Esophagus muscularis mucosa (tissue), 4 donors: ENCODE data around the gene TMEM222. TPM values are rescaled to one million over a fixed set of nuclear protein-coding genes. Genes with fewer than 3 reads are reported as not detected.
A peak's percentile ranks its signal among the peaks of the same experiment; 100 is the strongest.

ENCODE experiments used
- DNase-seq: peaks from one replicate; pipeline ENCODE4 v3.0.0-alpha.2; 2017; ENCODE audit errors: extremely low spot score
- H3K27ac ChIP-seq, 4 donors: fragments of 200-600 bp; sonication (generic); replicated peaks in 1 of 4; 1 replicate in 3 of 4; 2 replicates in 1 of 4; pipeline ENCODE4 v1.5.1; 2016 to 2019; ENCODE audit warnings: mild to moderate bottlenecking in 1 of 4
- H3K27me3 ChIP-seq, 4 donors: fragments of 200-600 bp; sonication (generic); one replicate each; pipeline versions ENCODE4 v1.5.1 to v1.6.0; 2016 to 2019
- H3K36me3 ChIP-seq, 4 donors: fragments of 200-600 bp; sonication (generic); one replicate each; pipeline ENCODE4 v1.5.1; 2016 to 2019
- H3K4me1 ChIP-seq, 4 donors: fragments of 200-600 bp; sonication (generic); one replicate each; pipeline ENCODE4 v1.5.1; 2016 to 2019
- H3K4me3 ChIP-seq, 4 donors: fragments of 200-600 bp; sonication (generic); 1 replicate in 2 of 4; 2 replicates in 2 of 4; pipeline ENCODE4 v1.5.1; 2016 to 2019; ENCODE audit warnings: mild to moderate bottlenecking in 4 of 4, moderate library complexity in 1 of 4
- H3K9me3 ChIP-seq, 4 donors: fragments of 200-600 bp; sonication (generic); 1 replicate in 3 of 4; 2 replicates in 1 of 4; pipeline ENCODE4 v1.5.1; 2016 to 2019
- EP300 ChIP-seq: sonication (generic); formaldehyde crosslinking; IDR thresholded peaks from one replicate; pipeline ENCODE4 v1.6.1; 2017; ENCODE audit warnings: antibody characterized with exemption
- POLR2A ChIP-seq: fragments of 450-650 bp; IDR thresholded peaks from one replicate; pipeline ENCODE4 v1.6.1; 2017; ENCODE audit warnings: antibody characterized with exemption, moderate library complexity, mild to moderate bottlenecking, low read depth
- POLR2AphosphoS5 ChIP-seq, 2 donors: sonication (generic); formaldehyde crosslinking; IDR thresholded peaks; one replicate each; pipeline ENCODE4 v1.6.1; 2017; ENCODE audit warnings: antibody characterized with exemption in 2 of 2
- WGBS: methylation state at CpG from one replicate; pipeline ENCODE4 v1.1.5; 2018; 5-methylcytosine and 5-hydroxymethylcytosine counted together
- intact Hi-C: fragments of 100-400 bp; cut with DNase I; formaldehyde crosslinking; loops from one replicate; pipeline ENCODE4 v1.15.1; 2023
- total RNA-seq, 4 donors: library from RNA; depleted of rRNA; stranded (reverse); fragments of >200 nt; gene quantifications; one replicate each; pipeline versions ENCODE4 v1.1.0 to v1.2.1, GENCODE V29; 2016
- TF ChIP-seq, protein P1 (sequence below), 3 experiments: fragments of 200-600 bp in 2 of 3; fragments of 450-650 bp in 1 of 3; sonication (generic) in 2 of 3; IDR thresholded peaks; one replicate each; pipeline ENCODE4 v1.5.1; 2017 to 2019; ENCODE audit warnings: antibody characterized with exemption in 3 of 3, mild to moderate bottlenecking in 2 of 3, moderate library complexity in 1 of 3

TMEM222 gene
- total RNA-seq, 4 donors from 2014 or later: 23.3 to 35.3 (median 31.8) TPM

DNA sequence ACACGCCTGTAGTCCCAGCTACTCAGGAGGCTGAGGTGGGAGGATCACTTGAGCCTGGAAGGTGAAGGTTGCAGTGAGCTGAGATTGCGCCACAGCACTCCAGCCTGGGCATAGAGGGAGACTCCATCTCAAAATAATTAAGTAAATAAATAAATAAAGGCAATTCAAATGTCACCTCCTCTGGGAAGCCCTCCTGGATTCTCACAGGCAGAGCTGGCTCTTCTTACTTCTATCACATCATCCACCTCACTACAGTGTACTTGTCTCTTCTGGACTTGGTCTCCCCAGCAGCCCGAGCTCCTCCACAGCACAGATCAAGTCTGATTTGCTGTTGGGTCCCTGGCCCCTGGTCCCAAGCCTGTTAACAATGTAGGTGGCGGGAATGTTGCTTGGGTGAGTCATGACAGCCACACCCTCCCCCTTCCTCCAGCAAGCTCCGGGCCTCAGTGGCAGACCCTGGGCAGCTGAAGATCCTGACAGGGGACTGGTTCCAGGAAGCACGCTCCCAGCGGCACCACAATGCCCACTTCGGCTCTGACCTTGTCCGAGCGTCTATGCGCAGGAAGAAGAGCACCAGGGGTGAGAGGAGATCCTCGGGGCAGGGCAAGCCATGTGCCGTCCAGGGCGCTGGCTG, 25.1 kb downstream of the TMEM222 start:
- H3K36me3 ChIP-seq: peaks cover 0 to under 1% (median 0%) of the 10 kb centered on the region in 4 donors
- 83% methylated on average over 14 of the region's 14 CpGs for WGBS
- peaks cover 0 to 40% (median 7%) of the 10 kb centered on the region in 4 donors for H3K27me3 ChIP-seq
- DNase-seq: no peak
- H3K9me3 ChIP-seq: no peaks in the 10 kb centered on the region
- intact Hi-C loops: no loop called here
- H3K4me1 ChIP-seq: peaks cover 23 to 38% (median 30%) of the 10 kb centered on the region in 4 donors
- TF ChIP-seq POLR2AphosphoS5 (IDR thresholded peaks at IDR 0.05) (no peak), EP300 (no peak), POLR2A (no peak)
- TF ChIP-seq, protein P1, sequence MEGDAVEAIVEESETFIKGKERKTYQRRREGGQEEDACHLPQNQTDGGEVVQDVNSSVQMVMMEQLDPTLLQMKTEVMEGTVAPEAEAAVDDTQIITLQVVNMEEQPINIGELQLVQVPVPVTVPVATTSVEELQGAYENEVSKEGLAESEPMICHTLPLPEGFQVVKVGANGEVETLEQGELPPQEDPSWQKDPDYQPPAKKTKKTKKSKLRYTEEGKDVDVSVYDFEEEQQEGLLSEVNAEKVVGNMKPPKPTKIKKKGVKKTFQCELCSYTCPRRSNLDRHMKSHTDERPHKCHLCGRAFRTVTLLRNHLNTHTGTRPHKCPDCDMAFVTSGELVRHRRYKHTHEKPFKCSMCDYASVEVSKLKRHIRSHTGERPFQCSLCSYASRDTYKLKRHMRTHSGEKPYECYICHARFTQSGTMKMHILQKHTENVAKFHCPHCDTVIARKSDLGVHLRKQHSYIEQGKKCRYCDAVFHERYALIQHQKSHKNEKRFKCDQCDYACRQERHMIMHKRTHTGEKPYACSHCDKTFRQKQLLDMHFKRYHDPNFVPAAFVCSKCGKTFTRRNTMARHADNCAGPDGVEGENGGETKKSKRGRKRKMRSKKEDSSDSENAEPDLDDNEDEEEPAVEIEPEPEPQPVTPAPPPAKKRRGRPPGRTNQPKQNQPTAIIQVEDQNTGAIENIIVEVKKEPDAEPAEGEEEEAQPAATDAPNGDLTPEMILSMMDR (IDR thresholded peaks at IDR 0.05): no peak
- H3K4me3 ChIP-seq: no peak overlapping the region
- no peak overlapping the region for H3K27ac ChIP-seq

DNA sequence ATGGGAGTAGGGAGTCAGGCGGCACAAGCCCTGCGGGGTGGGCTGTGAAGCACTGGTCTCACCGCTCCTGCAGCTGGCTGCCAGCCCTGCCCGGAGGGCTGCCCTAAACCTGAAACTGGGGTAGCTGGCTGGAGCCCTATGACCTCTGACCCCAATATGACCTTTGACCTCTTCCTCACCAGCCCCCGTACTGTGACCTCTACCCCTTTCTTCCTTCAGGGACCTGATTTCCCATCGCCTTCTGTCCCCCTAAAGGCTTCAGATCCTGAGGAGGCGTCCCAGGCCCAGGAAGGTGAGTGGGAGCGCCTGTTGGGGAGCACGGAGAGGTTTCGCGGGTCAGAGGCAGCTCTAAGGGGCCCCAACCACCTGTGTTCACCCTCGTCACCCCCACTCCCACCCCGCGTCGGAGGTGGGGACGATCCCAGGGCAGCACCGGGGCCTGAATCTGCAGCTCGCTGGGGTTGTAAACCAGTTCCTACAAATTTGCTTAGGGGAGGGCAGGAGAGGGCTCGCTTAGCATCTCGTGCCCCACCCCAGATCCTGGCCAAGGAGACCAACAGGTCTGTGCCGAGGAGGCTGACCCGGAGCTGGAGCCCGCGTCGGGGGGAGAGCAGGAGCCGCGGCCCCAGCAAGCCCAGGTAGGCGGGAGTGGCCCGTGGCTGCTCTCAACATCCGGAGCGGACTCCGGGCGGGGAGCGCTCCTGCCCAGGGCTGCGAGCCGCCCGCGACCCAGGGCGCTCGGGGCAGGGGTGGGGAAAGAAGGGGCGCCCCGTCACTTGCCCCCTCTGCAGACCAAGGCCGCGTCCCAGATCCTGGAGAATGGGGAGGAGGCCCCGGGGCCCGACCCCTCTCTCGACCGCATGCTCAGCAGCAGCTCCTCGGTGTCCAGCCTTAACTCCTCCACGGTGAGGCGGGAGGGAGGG, 27.2 kb downstream of the TMEM222 start:
- peaks cover 11 to 17% (median 14%) of the 10 kb centered on the region in 4 donors for H3K36me3 ChIP-seq
- H3K27ac ChIP-seq: no peak overlapping the region
- no peak for DNase-seq
- peak overlapping the region; percentile 53 to 59 (median 56) for H3K4me3 ChIP-seq
- H3K4me1 ChIP-seq: peaks cover 23 to 32% (median 30%) of the 10 kb centered on the region in 4 donors
- TF ChIP-seq, protein P1 (IDR thresholded peaks at IDR 0.05): no peak
- TF ChIP-seq POLR2AphosphoS5 (IDR thresholded peaks at IDR 0.05): no peak
- no peak for TF ChIP-seq EP300
- no peak for TF ChIP-seq POLR2A
- H3K27me3 ChIP-seq: peaks cover 0 to 40% (median 7%) of the 10 kb centered on the region in 4 donors
- no peaks in the 10 kb centered on the region for H3K9me3 ChIP-seq
- WGBS: 36% methylated on average over 24 of the region's 51 CpGs
- intact Hi-C loops: no loop called here

DNA sequence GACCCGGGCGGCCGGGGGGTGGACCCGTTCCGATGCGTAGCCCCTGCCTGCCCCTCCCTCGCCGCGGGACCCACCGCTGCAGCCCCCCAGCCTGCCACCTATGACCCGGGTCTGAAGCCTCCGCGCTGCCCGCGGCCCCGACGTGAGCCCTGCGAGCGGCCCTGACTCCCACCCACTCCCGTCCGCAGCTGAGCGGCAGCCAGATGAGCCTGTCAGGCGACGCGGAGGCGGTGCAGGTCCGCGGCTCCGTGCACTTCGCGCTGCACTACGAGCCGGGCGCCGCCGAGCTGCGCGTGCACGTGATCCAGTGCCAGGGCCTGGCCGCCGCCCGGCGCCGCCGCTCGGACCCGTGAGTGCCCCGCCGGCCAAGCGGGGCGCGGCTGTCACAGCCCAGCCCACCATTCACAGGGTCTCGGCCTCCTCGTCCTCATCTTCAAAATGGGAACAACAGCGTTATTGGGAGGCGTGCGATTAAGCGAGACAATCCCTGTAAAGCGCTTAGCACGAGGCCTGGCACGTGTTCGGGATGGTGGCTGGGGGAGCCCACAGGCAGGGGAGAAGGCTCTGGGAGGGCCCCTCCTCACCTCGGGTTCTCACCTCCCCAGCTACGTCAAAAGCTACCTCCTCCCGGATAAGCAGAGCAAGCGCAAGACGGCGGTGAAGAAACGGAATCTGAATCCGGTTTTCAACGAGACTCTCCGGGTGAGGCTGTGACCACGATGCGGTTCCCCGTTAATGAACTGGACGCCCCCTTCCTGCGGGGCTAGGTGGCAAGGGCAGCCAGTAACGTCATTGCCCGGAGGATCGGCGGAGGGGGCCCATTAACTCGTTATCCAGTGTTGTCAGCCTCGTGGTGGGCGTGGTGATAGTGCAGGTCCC, 28.1 kb downstream of the TMEM222 start:
- Histone ChIP-seq H3K4me3 (peak overlapping the region; percentile 53 to 59 (median 56)), H3K27ac (no peak overlapping the region), H3K36me3 (peaks cover 16 to 26% (median 23%) of the 10 kb centered on the region in 4 donors), H3K9me3 (no peaks in the 10 kb centered on the region), H3K4me1 (peaks cover 23 to 32% (median 30%) of the 10 kb centered on the region in 4 donors), H3K27me3 (peaks cover 0 to 40% (median 7%) of the 10 kb centered on the region in 4 donors)
- no peak for DNase-seq
- intact Hi-C loops: no loop called here
- TF ChIP-seq POLR2AphosphoS5 (IDR thresholded peaks at IDR 0.05) (peak in 1 of 2 donors; percentile 38), EP300 (no peak), POLR2A (no peak)
- TF ChIP-seq, protein P1 (IDR thresholded peaks at IDR 0.05): peak in 1 of 3 experiments; percentile 23
- WGBS: 47% methylated on average over 18 of the region's 84 CpGs
